ENCODE results near the gene RNU4-1.
"Not testable (repeated sequence)": the region's sequence is repeated elsewhere in the genome, so short reads cannot be mapped to it uniquely, and the experiment has no call there.

Gene RNU4-1

DNA sequence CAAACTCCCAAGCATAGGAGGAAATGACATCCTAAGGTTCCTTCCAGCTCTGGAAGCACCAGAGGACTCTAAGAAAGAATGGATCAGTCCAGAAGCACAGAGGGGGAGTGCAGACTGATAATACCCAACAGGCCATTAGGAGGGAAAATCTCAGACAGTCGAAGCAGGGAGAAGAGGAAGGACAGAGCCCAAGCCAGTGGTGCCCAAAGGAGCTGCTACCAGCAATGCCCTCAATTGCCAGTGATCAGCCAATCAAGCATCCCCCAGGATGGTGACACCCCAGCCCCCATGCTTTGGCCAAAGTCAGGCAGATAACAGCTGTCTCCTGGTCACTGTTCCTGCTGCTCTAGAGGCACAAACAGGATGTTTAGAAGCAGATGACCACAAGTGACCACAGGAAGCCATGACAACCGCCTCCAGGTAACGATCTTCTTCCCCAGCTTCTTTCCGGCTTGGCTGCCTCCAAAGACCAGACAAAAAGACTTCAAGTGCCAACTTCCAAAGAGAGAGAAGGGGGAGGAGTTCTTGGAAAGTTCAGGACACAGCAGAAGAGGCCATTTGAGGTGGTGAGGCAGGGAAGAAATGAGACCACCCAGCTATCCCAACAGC is 43.7 kb downstream of the RNU4-1 start:
- DNase-seq, result no peak
- TF ChIP-seq CTCF (IDR thresholded peaks at IDR 0.05; ENCODE audit: low read depth, low read length), result no peak

DNA sequence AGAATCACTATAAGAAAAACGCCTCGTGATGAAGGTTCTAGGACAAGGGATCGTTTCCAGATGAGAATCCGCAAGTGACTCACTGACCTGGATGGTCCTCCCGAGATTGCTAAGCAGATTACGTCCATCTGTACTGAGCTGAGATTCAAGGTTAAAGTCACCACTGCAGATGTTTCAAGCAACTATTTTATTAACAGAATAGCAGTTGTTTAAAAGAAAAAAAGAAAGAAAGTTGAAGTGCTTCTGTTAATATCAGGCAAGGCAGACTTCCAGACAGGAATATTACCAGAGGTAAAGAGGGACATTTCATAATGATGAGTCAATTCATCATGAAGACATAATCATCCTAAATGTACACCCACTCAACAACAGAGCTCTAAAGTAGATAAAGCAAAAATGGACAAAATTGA is 45.4 kb downstream of the RNU4-1 start:
- Histone ChIP-seq H3K4me3 (ENCODE audit: low read depth, low read length) (no peak overlapping the region), H3K27me3 (ENCODE audit: insufficient read depth, low read depth, severe bottlenecking) (no peaks in the 10 kb centered on the region), H3K36me3 (no peaks in the 10 kb centered on the region), H3K9me3 (ENCODE audit: severe bottlenecking) (no peaks in the 10 kb centered on the region), H3K27ac (no peak overlapping the region)
- no peak for TF ChIP-seq CTCF (IDR thresholded peaks at IDR 0.05; ENCODE audit: low read depth, low read length)
- DNase-seq, result no peak

More for the DNA sequence above, 43.7 kb downstream of the RNU4-1 start:
- no peaks in the 10 kb centered on the region for H3K36me3 ChIP-seq
- H3K27ac ChIP-seq, result no peak overlapping the region
- no peaks in the 10 kb centered on the region for H3K9me3 ChIP-seq (ENCODE audit: severe bottlenecking)
- H3K4me3 ChIP-seq (ENCODE audit: low read depth, low read length), result no peak overlapping the region
- no peaks in the 10 kb centered on the region for H3K27me3 ChIP-seq (ENCODE audit: insufficient read depth, low read depth, severe bottlenecking)

- no peaks in the 10 kb centered on the region for H3K27me3 ChIP-seq (ENCODE audit: insufficient read depth, low read depth, severe bottlenecking)
- no peaks in the 10 kb centered on the region for H3K36me3 ChIP-seq
- H3K4me3 ChIP-seq (ENCODE audit: low read depth, low read length), result no peak overlapping the region
- DNase-seq, result no peak
- H3K9me3 ChIP-seq (ENCODE audit: severe bottlenecking), result no peaks in the 10 kb centered on the region
- no peak overlapping the region for H3K27ac ChIP-seq
- TF ChIP-seq CTCF (IDR thresholded peaks at IDR 0.05; ENCODE audit: low read depth, low read length), result no peak
These were observed 45.9 kb downstream of the RNU4-1 start for GRCh38 chr12:120247183-120247582.

DNA sequence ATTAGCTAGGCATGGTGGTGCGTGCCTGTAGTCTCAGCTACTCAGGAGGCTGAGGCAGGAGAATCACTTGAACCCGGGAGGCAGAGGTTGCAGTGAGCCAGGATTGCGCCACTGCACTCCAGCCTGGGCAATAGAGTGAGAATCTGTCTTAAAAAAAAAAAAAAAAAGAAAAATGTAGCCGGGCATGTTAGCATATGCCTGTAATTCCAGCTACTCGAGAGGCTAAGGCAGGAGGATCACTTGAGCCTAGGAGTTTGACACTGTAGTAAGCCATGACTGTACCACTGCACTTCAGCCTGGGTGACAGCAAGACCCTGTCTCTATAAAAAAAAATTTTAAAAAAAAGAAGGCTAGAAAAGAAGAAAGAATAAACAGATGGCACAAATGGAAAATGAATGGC is 46.3 kb downstream of the RNU4-1 start:
- not testable (repeated sequence) for H3K4me3 ChIP-seq (ENCODE audit: low read depth, low read length); H3K9me3 ChIP-seq (ENCODE audit: severe bottlenecking); DNase-seq; H3K27ac ChIP-seq; H3K27me3 ChIP-seq (ENCODE audit: insufficient read depth, low read depth, severe bottlenecking); H3K36me3 ChIP-seq
